GDM1 (cell line): ENCODE results near the gene DIP2C.

Source experiments
- DNase-seq: peaks from one replicate; lab custom pipeline; 2025; lab: John Stamatoyannopoulos, UW

Gene DIP2C

DNA sequence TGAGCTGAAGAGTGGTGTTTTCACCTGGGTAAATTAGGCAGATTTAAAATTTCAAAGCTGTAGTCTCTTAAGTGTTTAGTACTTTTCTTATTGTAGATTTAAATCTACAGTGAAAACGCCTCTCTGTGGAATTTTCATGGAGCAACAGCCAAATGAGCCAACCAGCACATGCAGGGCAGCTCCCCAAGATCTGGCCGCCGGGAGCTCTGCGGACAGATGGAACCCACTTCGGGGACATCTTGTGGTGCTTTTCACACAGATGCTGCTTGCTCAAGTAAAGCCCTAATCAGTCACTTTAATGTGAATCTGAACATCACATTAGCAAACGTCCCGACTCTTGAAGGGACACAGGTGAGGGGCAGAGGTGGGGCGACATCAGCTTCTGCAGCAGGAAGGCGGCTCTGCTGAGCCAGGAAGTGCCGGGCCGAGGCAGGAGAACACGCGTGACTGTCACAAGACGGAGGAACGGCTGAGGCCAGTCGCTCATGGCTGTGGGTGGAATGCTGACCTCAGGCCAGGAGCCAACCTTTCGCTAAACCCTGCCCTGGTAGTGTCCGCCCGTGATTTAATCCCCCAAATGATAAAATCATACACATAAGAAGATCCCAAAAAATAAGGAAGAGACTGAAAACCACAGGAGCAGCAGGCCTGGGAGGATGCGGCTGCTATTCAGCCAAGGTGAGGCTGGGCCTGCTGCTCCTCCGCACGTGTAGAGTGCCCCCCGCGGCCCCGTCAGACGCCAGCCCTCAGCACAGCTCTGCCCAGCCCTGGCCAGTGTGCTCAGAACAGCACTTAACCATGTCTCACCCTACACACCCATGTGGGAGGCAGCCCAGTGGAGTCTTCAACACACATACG, 297.4 kb downstream of the DIP2C start:
- DNase-seq: no peak

DNA sequence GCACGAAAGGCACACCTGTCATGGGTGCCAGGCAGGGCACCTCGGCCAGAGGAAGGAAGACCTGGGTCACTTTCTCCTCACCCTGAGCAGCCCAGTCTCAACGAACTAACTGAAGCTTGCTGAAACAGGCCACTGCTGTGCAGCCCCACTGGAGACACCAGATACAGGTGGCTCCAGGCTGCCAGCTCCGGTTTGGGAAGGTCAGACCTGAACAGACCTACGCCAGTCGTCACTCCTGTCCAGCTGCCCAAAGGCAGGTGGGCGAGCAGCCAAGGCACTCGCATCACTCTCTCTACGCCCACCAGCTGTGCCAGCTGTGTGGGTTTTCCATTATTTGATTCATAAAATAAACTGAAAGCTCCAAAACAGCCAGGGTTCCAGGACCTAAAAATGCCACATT, 298.2 kb downstream of the DIP2C start:
- DNase-seq: no peak

DNA sequence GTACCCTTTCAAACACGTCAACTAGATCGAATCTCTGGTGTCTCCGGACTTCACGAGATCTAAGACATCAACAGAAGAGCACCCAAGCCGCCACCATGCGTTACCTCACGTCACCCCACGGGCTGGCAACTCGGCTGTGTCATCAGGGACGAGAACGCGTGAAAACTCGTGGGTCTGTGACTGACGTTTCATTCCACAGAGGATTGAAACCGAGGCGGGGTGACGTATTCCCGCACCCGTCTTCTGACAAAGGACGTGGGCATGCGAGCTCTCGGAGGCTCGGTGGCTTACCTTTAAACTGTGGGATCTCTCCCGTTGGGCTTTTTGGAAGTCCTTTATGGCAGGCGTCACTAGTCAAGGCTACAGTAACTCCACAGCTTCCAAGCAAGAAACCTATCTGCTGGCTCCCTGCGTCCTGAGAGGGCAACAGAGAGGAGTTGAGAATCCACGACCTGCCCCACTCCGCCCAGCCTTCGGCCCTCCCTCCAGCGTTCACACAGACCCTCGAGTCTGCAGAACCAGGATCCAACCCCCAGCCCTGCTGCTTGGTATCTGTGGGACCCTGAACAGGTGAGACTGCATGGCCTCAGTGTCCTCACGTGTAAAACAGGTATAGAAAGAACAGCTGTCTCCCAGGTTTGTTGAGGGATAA, 298.9 kb downstream of the DIP2C start:
- DNase-seq: no peak

DNA sequence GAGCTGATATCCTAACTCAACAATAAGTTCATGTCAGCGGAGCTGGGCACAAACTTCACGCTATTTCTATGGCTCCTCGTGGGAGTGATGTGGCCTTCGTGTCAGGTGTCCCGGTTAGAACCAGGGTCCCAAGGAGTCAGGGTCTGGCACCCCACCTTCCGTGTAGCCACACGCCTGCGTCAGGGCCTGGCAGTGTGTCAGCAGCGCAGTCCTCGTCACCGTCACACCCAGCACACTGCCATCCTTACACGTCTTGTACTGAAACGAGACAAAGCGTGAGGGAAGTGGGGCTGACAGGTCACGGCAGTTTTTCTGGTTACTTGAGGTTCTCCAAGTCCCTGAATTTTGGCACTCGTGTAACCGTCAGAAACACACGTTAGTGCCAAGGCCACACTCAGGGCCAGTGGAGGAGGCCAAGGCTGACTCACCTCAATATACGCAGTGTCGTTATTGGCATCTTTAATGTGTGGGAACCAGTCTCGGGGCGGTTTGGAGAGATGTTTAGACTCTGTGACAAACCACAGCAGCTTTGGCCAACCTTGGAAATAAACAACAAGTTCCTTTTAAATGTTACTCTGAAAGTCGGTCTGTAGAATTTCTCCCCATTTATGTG, 299.5 kb downstream of the DIP2C start:
- DNase-seq: no peak

DNA sequence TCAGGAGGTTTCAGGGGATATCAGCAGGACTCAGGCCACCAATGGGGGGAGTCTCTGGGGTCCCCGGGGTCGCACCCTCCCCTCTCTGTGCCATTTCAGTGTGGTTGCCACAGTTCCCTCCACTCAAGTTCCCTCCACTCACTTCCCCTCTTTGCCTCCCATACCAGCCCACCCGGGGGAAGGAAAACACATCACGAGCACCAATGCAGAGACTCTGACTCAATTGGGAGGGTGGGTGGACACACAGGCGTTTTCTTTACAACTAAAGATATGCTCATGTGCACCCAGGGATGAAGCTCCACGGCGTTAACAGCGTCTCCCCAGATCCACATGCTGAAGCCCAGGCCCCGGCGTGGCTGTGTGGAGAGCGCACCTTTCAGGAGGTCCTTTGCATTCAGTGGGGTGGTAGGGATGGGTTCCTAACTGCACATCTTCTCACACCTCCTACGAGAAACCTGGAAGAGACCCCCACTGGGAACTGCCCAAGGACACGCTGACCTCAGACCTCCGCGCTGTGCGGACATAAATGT, 300.1 kb downstream of the DIP2C start:
- no peak for DNase-seq

DNA sequence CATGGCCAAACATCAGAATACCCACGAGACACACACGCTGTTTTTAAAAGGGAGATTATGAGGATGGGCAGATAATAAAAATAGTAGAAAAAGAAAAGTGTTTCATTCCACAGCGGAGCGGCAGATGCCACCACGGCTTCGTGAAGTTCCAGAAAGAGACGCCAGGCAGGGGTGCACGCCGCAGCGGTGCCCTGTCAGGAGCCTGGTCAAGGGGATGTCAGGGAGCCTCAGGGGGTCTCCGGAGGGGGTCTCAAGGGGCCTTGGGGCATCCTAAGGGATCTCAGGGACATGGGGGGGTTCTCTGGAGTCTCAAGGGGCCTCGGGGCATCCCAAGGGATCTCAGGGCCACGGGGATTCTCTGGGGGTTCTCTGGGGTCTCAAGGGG, 300.8 kb downstream of the DIP2C start:
- DNase-seq: no peak

DNA sequence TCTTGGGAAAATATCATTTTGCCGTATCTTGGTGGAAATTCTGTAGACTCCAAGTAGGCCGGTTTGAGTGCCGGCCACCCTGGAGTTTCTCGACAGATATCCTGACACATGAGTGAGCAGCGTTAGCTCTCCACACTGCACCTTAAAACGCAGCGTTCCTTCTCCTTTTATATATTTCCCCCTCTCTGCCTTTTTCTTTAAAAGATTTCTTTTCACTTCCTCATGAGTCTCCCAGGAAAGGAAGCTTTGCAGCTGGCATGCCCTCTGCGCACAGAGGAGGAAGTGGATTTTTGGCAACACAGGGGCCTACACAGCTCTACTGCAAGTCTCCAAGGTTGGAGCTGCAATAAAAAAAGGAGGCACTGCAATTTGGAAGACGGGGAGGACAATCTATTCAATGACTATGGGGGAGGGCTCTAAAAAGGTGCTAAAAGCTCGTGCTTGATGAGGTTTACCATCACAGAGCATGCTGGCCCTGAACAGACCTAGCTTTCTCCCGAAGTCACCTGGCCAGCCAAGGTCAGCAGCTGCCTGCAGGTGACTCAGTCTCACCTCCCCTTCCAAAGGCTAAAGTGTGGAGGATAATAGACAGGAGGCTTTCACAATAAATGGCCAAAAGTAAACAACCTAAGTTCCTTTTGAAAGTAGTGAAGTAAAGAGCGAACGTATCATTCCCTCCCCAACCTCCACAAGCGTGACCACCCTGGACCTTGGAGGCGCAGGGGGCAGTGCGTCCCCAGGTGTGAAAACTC, 301.4 kb downstream of the DIP2C start:
- no peak for DNase-seq

DNA sequence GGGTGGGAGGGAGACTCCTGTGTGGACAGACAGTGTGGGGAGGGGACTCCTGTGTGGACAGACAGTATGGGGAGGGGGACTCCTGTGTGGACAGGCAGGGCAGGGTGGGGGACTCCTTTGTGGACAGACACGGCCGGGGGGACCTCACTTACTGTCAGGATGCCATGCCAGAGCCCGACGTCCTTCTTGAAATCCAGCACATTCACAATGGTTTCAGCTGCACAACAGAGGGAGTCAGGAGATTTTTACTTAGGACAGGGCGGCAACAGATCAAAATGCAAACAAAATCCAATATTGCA, 301.9 kb downstream of the DIP2C start:
- DNase-seq: no peak

DNA sequence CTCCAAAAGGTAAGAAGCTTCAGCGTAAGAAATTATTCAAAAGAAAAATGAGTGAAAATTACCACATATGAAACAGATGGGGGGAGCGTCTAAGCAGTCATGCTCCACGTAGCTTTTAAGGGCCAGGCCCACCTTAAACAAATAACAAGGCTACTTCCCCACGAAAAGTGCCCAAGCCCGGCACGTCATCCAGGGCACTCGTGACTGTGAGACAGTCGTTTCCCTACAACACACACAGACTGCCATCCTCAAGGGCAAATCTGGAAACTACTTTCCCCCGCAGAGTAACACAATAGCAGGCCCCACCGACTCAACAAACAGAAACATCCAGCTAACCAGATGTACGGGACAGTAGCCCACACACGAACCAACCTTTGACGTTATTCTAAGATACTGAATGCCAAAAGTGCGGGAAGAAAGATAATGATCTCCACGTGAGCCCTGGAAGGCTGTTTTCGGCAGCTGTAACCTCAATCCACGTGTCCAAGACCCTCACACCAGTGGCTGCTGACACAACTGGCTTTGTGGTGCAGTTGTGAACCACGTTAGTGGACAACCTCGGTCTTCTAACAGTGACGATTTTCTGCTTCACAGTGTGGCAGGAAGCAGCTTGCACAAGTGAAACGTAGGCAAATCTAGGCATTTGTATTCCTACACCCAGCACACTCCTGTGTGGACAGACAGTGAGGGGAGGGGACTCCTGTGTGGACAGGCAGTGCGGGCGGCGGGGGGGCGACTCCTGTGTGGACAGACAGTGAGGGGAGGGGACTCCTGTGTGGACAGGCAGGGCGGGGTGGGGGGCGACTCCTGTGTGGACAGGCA, 302.5 kb downstream of the DIP2C start:
- no peak for DNase-seq

DNA sequence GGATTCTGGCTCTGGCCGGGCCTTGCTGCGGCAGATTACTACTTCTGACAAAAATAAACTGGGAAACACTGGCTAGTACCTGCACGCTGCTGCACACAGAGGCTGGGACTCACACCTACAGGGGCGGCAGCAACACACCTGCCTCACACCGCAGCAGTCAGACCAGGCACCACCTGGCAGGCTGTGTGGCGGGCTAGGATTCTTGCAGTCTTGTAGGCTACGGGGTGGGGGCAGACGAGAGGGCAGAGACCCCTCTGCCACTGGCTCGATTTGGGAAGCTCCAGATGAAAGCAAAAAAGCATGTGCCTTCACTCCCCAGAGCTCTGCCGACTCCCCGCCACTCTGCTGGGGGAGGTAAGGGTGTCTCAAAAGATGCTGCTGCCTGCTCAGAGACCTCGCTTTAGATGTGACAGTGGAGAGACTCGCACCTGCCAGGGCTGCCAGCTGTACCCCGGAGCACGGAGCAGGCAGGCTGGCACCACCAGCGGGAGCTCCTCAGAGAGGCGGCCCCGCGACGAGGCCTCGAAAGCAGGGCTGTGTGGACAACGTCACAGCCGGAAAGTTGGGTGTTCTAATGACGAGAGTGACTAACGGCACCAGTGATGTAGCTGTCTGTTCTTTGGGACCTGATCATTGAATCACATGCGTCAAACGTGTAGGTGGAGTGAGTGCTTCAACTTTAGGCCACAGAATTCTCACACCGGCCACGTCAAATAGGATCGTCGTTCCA, 303.7 kb downstream of the DIP2C start:
- DNase-seq: no peak

DNA sequence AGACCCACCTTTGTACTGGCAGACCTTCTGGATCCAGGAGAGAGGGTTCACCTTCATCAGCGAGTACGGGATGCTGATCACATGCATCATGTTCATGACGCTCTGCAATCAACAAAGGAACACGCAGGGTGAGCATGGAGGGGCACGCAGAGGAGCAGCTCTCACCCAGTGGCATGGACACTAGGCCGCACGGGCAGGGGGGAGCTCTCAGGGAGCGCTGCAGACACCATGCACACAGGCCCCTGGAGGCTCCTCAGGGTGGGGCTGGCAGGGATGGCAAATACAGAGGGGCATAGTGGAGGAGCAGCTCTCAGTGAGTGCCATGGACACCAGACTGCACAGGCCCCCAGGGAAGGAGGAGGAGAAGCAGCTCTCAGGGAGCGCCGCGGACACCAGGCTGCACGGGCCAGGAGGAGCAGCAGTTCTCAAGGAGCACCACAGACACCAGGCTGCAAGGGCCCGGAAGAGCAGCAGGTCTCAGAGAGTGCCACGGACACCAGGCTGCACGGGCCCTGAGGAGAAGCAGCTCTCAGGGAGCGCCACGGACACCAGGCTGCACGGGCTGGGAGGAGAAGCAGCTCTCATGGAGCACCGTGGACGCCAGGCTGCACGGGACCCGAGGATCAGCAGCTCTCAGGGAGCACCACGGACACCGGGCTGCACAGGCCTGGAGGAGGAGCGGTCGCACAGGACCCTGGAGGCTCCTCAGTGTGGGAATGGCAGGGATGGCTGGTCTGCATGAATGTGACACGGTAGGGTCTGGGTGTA, 304.7 kb downstream of the DIP2C start:
- no peak for DNase-seq

DNA sequence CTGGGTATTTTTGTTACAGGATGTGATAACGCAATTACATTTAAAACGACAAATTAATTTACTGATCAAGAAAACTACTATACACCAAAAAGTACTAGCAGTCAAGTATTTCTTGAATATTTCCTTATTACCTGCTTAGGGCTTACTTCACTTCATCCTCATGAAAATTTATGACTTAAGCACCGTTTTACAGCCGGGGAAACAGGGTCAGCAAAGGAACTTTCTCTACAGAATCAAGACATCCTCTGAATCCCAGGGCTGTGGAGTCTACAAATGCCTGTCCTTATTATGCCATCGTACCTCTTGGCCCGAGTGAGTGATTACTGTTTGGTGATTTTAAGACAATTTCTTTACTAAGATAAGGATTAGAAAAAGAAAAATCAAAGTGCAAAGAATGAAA, 305.9 kb downstream of the DIP2C start:
- DNase-seq: no peak

DNA sequence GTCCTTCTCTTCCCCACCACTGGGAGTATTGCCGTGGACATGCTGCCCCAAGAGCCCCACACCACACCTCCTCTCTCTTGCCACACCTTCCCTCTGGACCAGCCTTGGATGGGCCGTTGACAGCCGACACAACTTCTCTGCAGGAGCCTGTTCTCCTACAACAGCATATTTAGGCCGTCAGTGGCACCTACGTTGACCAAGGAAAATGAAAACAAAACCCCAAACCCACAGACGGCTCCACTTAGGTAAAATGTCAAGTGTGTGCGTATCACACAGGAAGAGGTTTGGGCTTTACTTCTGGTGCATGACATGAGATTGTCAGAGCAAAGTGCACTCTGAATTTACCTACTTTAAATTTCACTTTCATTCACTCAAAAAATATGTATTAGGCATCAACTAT, 307.7 kb downstream of the DIP2C start:
- DNase-seq: no peak

DNA sequence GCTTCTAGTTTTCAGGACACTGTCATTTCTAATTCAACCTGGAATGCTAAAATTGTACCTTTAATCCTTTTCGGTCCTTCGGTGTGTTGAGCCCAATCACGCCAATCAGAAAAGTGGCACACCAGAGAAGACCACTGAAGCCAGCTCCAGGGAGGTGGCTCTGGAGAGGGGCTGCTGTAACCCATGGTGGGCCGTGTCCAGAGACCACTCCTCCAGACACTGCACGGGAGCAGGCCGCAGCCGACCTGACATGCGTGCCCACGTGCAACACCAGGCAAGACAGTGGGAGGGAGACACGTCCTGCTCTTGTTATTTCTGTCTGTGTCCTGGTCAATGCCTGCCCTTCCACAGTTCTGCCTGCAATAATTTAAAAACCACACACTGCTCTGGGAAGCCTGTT, 308.1 kb downstream of the DIP2C start:
- DNase-seq: no peak

DNA sequence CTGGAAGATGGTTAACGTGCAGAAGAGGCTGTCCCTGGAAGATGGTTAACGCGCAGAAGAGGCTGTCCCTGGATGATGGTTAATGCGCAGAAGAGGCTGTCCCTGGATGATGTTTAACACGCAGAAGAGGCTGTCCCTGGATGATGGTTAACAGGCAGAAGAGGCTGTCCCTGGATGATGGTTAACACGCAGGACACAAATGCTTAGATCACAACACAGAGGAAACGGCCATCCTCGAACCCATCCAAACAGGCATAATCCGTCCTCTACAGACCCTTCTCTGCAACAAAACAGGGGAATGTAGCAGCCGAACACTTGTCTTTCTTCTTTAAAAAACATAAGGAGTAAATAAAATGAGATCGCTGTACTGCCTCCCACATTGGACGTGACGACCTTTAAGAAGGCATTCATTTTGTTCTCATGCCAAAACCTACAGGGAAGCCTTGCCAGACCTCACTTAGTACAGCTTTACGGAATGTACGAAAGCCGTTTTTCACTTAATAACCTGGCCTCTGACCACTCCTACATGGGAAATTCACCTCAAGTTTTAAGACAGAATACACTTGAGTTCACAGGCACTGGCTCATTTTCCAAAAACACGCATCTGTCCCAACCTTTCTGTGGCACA, 309.0 kb downstream of the DIP2C start:
- DNase-seq: no peak

DNA sequence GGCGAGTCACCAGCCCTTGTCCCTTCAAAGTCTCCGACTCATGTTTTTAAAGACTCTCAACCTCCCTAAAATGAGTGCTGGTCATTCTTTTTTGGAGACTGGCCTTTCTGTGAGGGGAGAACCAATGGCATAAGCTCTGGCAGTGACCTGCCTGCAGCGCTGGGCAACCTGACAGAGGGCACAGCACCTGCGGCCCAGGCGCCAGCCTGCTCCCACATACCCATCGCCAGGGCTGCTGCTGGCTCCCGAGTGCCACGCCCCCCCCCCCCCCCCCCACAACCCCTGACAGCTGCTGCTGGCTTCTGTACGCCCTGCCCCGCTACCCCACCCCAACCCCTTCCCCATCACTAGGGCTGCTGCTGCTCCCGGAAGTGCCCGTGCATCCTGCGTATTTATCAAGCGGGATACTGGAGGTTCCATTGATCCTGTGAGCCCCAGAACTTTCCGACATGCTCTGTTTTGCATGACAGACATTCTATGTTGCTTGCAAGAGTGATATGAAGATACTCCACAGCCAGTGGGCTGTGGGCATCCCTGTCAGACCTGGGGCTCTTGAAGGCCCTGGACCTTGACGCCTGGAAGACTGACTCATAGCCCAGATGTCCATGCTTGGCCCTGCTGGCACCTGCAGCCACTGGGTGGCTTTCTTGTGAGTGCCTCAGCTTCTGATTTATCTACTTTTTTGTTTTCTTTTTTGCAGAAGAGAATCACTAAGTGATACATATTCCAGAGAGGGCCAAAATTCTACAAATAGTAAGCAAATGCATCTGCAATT, 310.4 kb downstream of the DIP2C start:
- DNase-seq: no peak

DNA sequence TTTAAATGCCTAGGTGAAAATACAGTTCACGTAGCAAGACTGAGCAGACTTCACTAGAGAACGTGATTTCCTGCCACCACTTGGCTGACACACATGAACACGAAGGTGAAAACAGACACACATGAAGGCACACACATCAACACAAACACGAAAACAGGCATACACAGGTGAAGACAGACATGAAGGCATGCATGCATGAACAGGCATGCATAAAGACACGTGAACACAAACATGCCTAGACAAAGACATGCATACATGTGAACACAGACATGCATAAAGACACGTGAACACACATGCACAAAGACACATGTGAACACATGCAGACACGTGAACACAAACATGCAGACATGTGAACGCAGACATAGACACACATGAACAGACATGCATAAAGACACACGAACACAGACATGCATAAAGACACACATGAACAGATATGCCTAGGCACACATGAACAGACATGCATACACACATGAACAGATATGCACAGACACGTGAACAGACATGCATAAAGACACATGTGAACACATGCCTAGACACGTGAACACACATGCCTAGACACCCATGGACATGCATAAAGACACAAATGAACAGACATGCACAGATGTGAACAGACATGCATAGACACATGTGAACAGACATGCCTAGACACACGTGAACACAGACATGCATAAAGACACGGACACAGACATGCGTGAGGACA, 311.1 kb downstream of the DIP2C start:
- no peak for DNase-seq

DNA sequence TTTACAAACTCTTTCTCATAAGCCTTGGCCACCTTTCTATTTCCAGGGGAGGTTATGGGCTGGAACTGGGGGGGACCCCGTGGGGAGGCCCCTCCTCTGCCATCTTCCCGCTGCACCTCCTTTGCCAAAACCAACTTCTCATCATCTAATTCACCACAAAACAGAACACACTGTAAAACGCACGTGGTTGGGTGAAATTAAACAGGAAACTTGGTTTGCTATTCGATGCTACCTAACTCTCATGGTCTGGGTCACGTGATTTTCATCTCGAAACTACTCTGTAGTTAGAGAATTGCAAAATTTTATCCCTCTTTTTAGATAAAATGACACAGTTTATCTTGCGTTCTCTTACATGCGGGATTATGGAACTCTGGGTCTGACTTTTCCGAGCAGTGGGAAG, 312.2 kb downstream of the DIP2C start:
- DNase-seq: no peak
